RWPE2 (cell line): Measurements from ENCODE around the gene TPD52L2.

Source experiments
- ATAC-seq: fragments of 200-7000 bp; cut with Tn5 transposase; 3 replicates; pipeline ENCODE4 v1.9.1; 2021; ENCODE audit warnings: low read depth
- DNase-seq: peaks from one replicate; pipeline ENCODE4 v3.0.0-alpha.2; 2020; ENCODE audit warnings: low spot score
- H3K27ac ChIP-seq: fragments of 450-650 bp; 2 replicates; pipeline ENCODE4 v1.5.1; 2017; ENCODE audit warnings: mild to moderate bottlenecking; ENCODE audit not compliant: poor library complexity, severe bottlenecking
- H3K27me3 ChIP-seq: fragments of 250-450 bp; sonication (Bioruptor Pico); 2 replicates; pipeline ENCODE4 v1.5.1; 2021; ENCODE audit warnings: mild to moderate bottlenecking, moderate library complexity; ENCODE audit not compliant: insufficient read depth, poor library complexity, severe bottlenecking
- H3K36me3 ChIP-seq: fragments of 250-450 bp; sonication (Bioruptor Pico); 2 replicates; pipeline ENCODE4 v1.5.1; 2020; ENCODE audit warnings: low read depth, mild to moderate bottlenecking, moderate library complexity
- H3K4me1 ChIP-seq: fragments of 250-450 bp; sonication (Bioruptor Pico); 2 replicates; pipeline ENCODE4 v1.5.1; 2021; ENCODE audit warnings: mild to moderate bottlenecking, moderate library complexity; ENCODE audit not compliant: insufficient read depth, poor library complexity, severe bottlenecking
- H3K4me3 ChIP-seq: fragments of 250-450 bp; sonication (Bioruptor Pico); 2 replicates; pipeline ENCODE4 v1.5.1; 2021; ENCODE audit warnings: mild to moderate bottlenecking, moderate library complexity; ENCODE audit not compliant: severe bottlenecking
- H3K9me3 ChIP-seq: fragments of 250-450 bp; sonication (Bioruptor Pico); 2 replicates; pipeline ENCODE4 v1.5.1; 2021; ENCODE audit warnings: mild to moderate bottlenecking, moderate library complexity; ENCODE audit not compliant: severe bottlenecking
- CTCF ChIP-seq: fragments of 450-650 bp; IDR thresholded peaks from one replicate; pipeline ENCODE4 v1.5.1; 2017; ENCODE audit warnings: mild to moderate bottlenecking, moderate library complexity; ENCODE audit not compliant: poor library complexity, severe bottlenecking

The TPD52L2 gene

GRCh38 chr20:63844511-63844991 is 20.5 kb upstream of the TPD52L2 start:
- ATAC-seq = no peak
- H3K4me3 ChIP-seq = no peak overlapping the region
- H3K27ac ChIP-seq = no peak overlapping the region
- no peak for TF ChIP-seq CTCF
- no peaks in the 10 kb centered on the region for H3K9me3 ChIP-seq
- H3K36me3 ChIP-seq = no peaks in the 10 kb centered on the region
- no peaks in the 10 kb centered on the region for H3K4me1 ChIP-seq
- peak; percentile 81 for DNase-seq
- H3K27me3 ChIP-seq = peaks cover 20% of the 10 kb centered on the region

GRCh38 chr20:63846128-63846771 is 18.8 kb upstream of the TPD52L2 start:
- Histone ChIP-seq H3K27me3 (peaks cover 20% of the 10 kb centered on the region), H3K36me3 (no peaks in the 10 kb centered on the region), H3K27ac (no peak overlapping the region), H3K9me3 (no peaks in the 10 kb centered on the region), H3K4me1 (no peaks in the 10 kb centered on the region), H3K4me3 (no peak overlapping the region)
- ATAC-seq (peak; percentile 75), DNase-seq (peak; percentile 82)
- TF ChIP-seq CTCF = no peak

DNA sequence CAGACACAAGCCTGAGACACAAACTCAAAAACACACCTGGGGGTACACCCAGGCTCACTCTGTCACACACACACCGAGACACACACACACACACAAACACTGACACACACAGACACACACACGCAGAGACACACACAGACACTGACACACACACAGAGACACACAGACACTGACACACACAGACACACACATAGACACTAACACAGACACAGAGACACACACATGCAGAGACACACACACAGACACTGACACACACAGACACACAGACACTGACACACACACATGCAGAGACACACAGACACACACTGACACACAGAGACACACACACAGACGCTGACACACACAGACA is 18.2 kb upstream of the TPD52L2 start:
- no peak overlapping the region for H3K27ac ChIP-seq
- no peaks in the 10 kb centered on the region for H3K36me3 ChIP-seq
- peaks cover 20% of the 10 kb centered on the region for H3K27me3 ChIP-seq
- no peaks in the 10 kb centered on the region for H3K4me1 ChIP-seq
- TF ChIP-seq CTCF = no peak
- H3K9me3 ChIP-seq = no peaks in the 10 kb centered on the region
- DNase-seq (no peak), ATAC-seq (no peak)
- no peak overlapping the region for H3K4me3 ChIP-seq

- Histone ChIP-seq H3K4me3 (no peak overlapping the region), H3K27ac (no peak overlapping the region), H3K27me3 (peaks cover 20% of the 10 kb centered on the region), H3K4me1 (no peaks in the 10 kb centered on the region), H3K36me3 (no peaks in the 10 kb centered on the region), H3K9me3 (no peaks in the 10 kb centered on the region)
- no peak for TF ChIP-seq CTCF
- DNase-seq = no peak
- no peak for ATAC-seq
Measured at GRCh38 chr20:63847237-63848002, 17.6 kb upstream of the TPD52L2 start.
